H9 (cell line): ENCODE data around the gene CASK. TPM values are rescaled to one million over a fixed set of nuclear protein-coding genes. Genes with fewer than 3 reads are reported as not detected.

Experiments
- DNase-seq: peaks from one replicate; pipeline ENCODE4 v3.0.0-alpha.2; 2017
- H2AFZ ChIP-seq: one replicate; pipeline ENCODE4 v1.6.1; 2013; ENCODE audit warnings: mild to moderate bottlenecking, low read length, control low read depth, moderate library complexity
- H2AK5ac ChIP-seq: 2 replicates; pipeline ENCODE4 v1.6.1; 2013; ENCODE audit warnings: low read length, control low read depth, mixed read lengths; ENCODE audit not compliant: insufficient read length
- H2BK120ac ChIP-seq: one replicate; pipeline ENCODE4 v1.6.1; 2013; ENCODE audit warnings: low read depth, mild to moderate bottlenecking, low read length, control low read depth, inconsistent platforms; ENCODE audit not compliant: poor library complexity, severe bottlenecking
- H2BK12ac ChIP-seq: 2 replicates; pipeline ENCODE4 v1.6.1; 2013; ENCODE audit warnings: low read length, control low read depth, mixed read lengths, low read depth; ENCODE audit not compliant: insufficient read length
- H2BK15ac ChIP-seq: 2 replicates; pipeline ENCODE4 v1.6.1; 2013; ENCODE audit warnings: low read depth, low read length, control low read depth
- H2BK20ac ChIP-seq: one replicate; pipeline ENCODE4 v1.6.1; 2013; ENCODE audit warnings: low read depth, mild to moderate bottlenecking, low read length, control low read depth, inconsistent platforms; ENCODE audit not compliant: poor library complexity, severe bottlenecking
- H2BK5ac ChIP-seq: 2 replicates; pipeline ENCODE4 v1.6.1; 2013; ENCODE audit warnings: low read length, control low read depth, mixed read lengths; ENCODE audit not compliant: insufficient read length
- H3K14ac ChIP-seq: 2 replicates; pipeline ENCODE4 v1.6.1; 2013; ENCODE audit warnings: low read length, control low read depth; ENCODE audit not compliant: insufficient read depth
- H3K18ac ChIP-seq: 2 replicates; pipeline ENCODE4 v1.6.1; 2013; ENCODE audit warnings: low read depth, mild to moderate bottlenecking, mixed read lengths, low read length, control low read depth; ENCODE audit not compliant: insufficient read length
- H3K23ac ChIP-seq: 2 replicates; pipeline ENCODE4 v1.6.1; 2013; ENCODE audit warnings: low read length, control low read depth, mixed read lengths, low read depth; ENCODE audit not compliant: insufficient read length
- H3K23me2 ChIP-seq: 2 replicates; pipeline ENCODE4 v1.6.1; 2013; ENCODE audit warnings: low read depth, mild to moderate bottlenecking, mixed read lengths, low read length, control low read depth; ENCODE audit not compliant: insufficient read length, poor library complexity, severe bottlenecking
- H3K27ac ChIP-seq: 2 replicates; pipeline ENCODE4 v1.5.1; 2013; ENCODE audit warnings: low read length, control low read depth, mixed read lengths, low read depth; ENCODE audit not compliant: insufficient read length
- H3K27me3 ChIP-seq: 2 replicates; pipeline ENCODE4 v1.6.1; 2013; ENCODE audit warnings: low read length, control low read depth, inconsistent platforms; ENCODE audit not compliant: insufficient read depth
- H3K4ac ChIP-seq: 2 replicates; pipeline ENCODE4 v1.6.1; 2013; ENCODE audit warnings: low read depth, mild to moderate bottlenecking, control low read depth, inconsistent platforms, low read length, moderate library complexity
- H3K4me1 ChIP-seq: 2 replicates; pipeline ENCODE4 v1.6.1; 2013; ENCODE audit warnings: low read length, control low read depth, inconsistent platforms; ENCODE audit not compliant: insufficient read depth
- H3K4me2 ChIP-seq: 2 replicates; pipeline ENCODE4 v1.6.1; 2013; ENCODE audit warnings: low read length, control low read depth, mixed read lengths; ENCODE audit not compliant: insufficient read length, insufficient read depth
- H3K56ac ChIP-seq: 2 replicates; pipeline ENCODE4 v1.6.1; 2013; ENCODE audit warnings: low read depth, mild to moderate bottlenecking, mixed read lengths, low read length, control low read depth; ENCODE audit not compliant: insufficient read length
- H3K79me1 ChIP-seq: 2 replicates; pipeline ENCODE4 v1.6.1; 2013; ENCODE audit warnings: low read depth, mild to moderate bottlenecking, moderate library complexity, low read length, control low read depth, inconsistent platforms; ENCODE audit not compliant: insufficient read depth, poor library complexity, severe bottlenecking
- H3K79me2 ChIP-seq: 2 replicates; pipeline ENCODE4 v1.6.1; 2013; ENCODE audit warnings: low read length, control low read depth, inconsistent platforms; ENCODE audit not compliant: insufficient read depth
- H3K9ac ChIP-seq: 2 replicates; pipeline ENCODE4 v1.6.1; 2013; ENCODE audit warnings: low read length, control low read depth, mixed read lengths; ENCODE audit not compliant: insufficient read length; ENCODE audit errors: extremely low read depth
- H3K9me3 ChIP-seq: one replicate; pipeline ENCODE4 v1.6.1; 2013; ENCODE audit warnings: low read depth, low read length, inconsistent platforms; ENCODE audit not compliant: control insufficient read depth
- H3T11ph ChIP-seq: one replicate; pipeline ENCODE4 v1.6.1; 2013; ENCODE audit warnings: mild to moderate bottlenecking, low read length, control low read depth, inconsistent platforms
- H4K20me1 ChIP-seq: one replicate; pipeline ENCODE4 v1.6.1; 2013; ENCODE audit not compliant: control insufficient read depth, insufficient read length, insufficient read depth
- H4K5ac ChIP-seq: 2 replicates; pipeline ENCODE4 v1.6.1; 2013; ENCODE audit warnings: low read depth, mild to moderate bottlenecking, mixed read lengths, low read length, control low read depth; ENCODE audit not compliant: insufficient read length
- H4K8ac ChIP-seq: replicated peaks from 2 replicates; pipeline ENCODE4 v1.6.1; 2013; ENCODE audit warnings: low read length, control low read depth, mixed read lengths, low read depth; ENCODE audit not compliant: insufficient read length
- H4K91ac ChIP-seq: 2 replicates; pipeline ENCODE4 v1.6.1; 2013; ENCODE audit warnings: low read depth, mild to moderate bottlenecking, moderate library complexity, mixed read lengths, low read length, control low read depth; ENCODE audit not compliant: insufficient read length
- H3K27ac Mint-ChIP-seq, 3 experiments: 2 replicates in 2 of 3; 3 replicates in 1 of 3; pipeline ENCODE4 v1.8.0; 2020 to 2021; ENCODE audit warnings: mixed read lengths in 3 of 3, mild to moderate bottlenecking in 1 of 3, moderate library complexity in 1 of 3
- H3K27me3 Mint-ChIP-seq: 2 replicates; pipeline ENCODE4 v1.8.0; 2021; ENCODE audit warnings: low read depth, mild to moderate bottlenecking, moderate library complexity, mixed read lengths
- H3K36me3 Mint-ChIP-seq, 3 experiments: 2 replicates in 2 of 3; 3 replicates in 1 of 3; pipeline ENCODE4 v1.8.0; 2020 to 2021; ENCODE audit warnings: low read depth in 3 of 3, mixed read lengths in 3 of 3; ENCODE audit not compliant: insufficient read depth in 1 of 3
- H3K4me1 Mint-ChIP-seq, 2 experiments: 2 replicates each; pipeline ENCODE4 v1.8.0; 2020; ENCODE audit warnings: mixed read lengths in 2 of 2
- H3K4me3 Mint-ChIP-seq, 2 experiments: 2 replicates in 1 of 2; 3 replicates in 1 of 2; pipeline ENCODE4 v1.8.0; 2020 to 2021; ENCODE audit warnings: mild to moderate bottlenecking in 2 of 2, mixed read lengths in 2 of 2, moderate library complexity in 1 of 2
- H3K9me3 Mint-ChIP-seq, 2 experiments: 2 replicates in 1 of 2; 3 replicates in 1 of 2; pipeline ENCODE4 v1.8.0; 2020; ENCODE audit warnings: mild to moderate bottlenecking in 2 of 2, mixed read lengths in 2 of 2, moderate library complexity in 1 of 2
- total RNA-seq: library from RNA; stranded (reverse); gene quantifications from 2 replicates; pipeline ENCODE4 v1.2.1, GENCODE V29; 2021
- TF ChIP-seq, protein P1 (sequence below): fragments of 200-600 bp; sonication (generic); conservative IDR thresholded peaks from 3 replicates; pipeline ENCODE4 v1.8.0; 2021; ENCODE audit warnings: antibody characterized with exemption, mild to moderate bottlenecking

CASK gene
- total RNA-seq, 1 experiment from 2014 or later = 44.1 TPM

DNA sequence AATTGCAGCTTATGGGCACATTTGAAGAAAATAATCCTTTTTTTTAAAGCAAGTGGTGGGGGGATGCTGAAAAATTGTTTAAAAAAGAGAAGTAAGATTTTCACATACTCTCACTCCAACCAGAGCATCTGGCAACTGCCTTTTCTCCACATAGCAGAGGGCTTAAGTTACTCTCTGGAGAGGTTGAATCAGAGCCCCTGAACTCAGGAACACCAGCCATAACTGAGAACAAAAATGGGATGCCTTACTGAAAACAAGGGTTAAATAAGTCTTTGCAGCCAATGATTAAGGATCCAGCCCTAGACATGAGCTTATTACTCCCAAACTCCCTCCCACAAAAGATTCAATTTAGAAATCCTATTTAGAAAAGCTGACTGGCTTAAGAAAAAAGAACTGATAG lies 27.5 kb downstream of the CASK start:
- Histone ChIP-seq H2BK5ac (no peak overlapping the region), H3K4me2 (no peak overlapping the region), H3K27ac (no peak overlapping the region), H2AK5ac (no peak overlapping the region), H3K23me2 (no peaks in the 10 kb centered on the region), H3K9ac (no peak overlapping the region), H2BK12ac (no peak overlapping the region), H2BK20ac (no peak overlapping the region), H4K91ac (no peak overlapping the region), H3K18ac (no peak overlapping the region), H3T11ph (no peak overlapping the region), H3K79me1 (peaks cover 7% of the 10 kb centered on the region), H4K20me1 (no peaks in the 10 kb centered on the region), H2AFZ (no peak overlapping the region), H3K27me3 (no peaks in the 10 kb centered on the region), H3K23ac (no peak overlapping the region), H3K9me3 (no peaks in the 10 kb centered on the region), H3K4me1 (no peaks in the 10 kb centered on the region), H2BK15ac (no peak overlapping the region), H4K8ac (no peak overlapping the region), H3K4ac (no peak overlapping the region), H2BK120ac (no peak overlapping the region), H3K14ac (no peak overlapping the region), H3K79me2 (peaks cover 11% of the 10 kb centered on the region; the same call in 1 of the 2 replicates), H4K5ac (no peak overlapping the region), H3K56ac (no peak overlapping the region)
- Mint-ChIP-seq H3K27ac (no peak overlapping the region), H3K4me1 (peaks cover 4% of the 10 kb centered on the region in 2 experiments; a peak in 2 of 4 replicates), H3K36me3 (peaks cover 3 to 8% (median 7%) of the 10 kb centered on the region in 3 experiments; a peak in 6 of 7 replicates), H3K27me3 (no peaks in the 10 kb centered on the region), H3K4me3 (no peak overlapping the region), H3K9me3 (peaks cover 36% of the 10 kb centered on the region in 2 experiments)
- DNase-seq = no peak
- TF ChIP-seq, protein P1, sequence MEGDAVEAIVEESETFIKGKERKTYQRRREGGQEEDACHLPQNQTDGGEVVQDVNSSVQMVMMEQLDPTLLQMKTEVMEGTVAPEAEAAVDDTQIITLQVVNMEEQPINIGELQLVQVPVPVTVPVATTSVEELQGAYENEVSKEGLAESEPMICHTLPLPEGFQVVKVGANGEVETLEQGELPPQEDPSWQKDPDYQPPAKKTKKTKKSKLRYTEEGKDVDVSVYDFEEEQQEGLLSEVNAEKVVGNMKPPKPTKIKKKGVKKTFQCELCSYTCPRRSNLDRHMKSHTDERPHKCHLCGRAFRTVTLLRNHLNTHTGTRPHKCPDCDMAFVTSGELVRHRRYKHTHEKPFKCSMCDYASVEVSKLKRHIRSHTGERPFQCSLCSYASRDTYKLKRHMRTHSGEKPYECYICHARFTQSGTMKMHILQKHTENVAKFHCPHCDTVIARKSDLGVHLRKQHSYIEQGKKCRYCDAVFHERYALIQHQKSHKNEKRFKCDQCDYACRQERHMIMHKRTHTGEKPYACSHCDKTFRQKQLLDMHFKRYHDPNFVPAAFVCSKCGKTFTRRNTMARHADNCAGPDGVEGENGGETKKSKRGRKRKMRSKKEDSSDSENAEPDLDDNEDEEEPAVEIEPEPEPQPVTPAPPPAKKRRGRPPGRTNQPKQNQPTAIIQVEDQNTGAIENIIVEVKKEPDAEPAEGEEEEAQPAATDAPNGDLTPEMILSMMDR = no peak
